MM.1S (cell line): ENCODE measurements around the gene PRELID3B.

ENCODE experiments used
- CTCF ChIP-seq: fragments of 300-600 bp; sonication (generic); IDR thresholded peaks from 2 replicates; pipeline ENCODE4 v1.5.1; 2016; ENCODE audit warnings: antibody characterized with exemption, low read length, mixed read lengths
- EZH2phosphoT487 ChIP-seq: fragments of 300-600 bp; sonication (generic); IDR thresholded peaks from 2 replicates; pipeline ENCODE4 v1.6.1; 2018; ENCODE audit warnings: antibody characterized with exemption, low read length

GRCh38 chr20:59042796-59043631 lies 428 bp upstream of the PRELID3B start:
- TF ChIP-seq CTCF: no peak
- TF ChIP-seq EZH2phosphoT487: no peak
